ENCODE results near the gene MYMX. TPM values are rescaled to one million over a fixed set of nuclear protein-coding genes. Genes with fewer than 3 reads are reported as not detected.

Gene MYMX
- total and polyA plus RNA-seq, 4 donors, result 0.14 TPM; not detected in 3

GRCh38 chr6:44257025-44257752 is 40.5 kb downstream of the MYMX start, which contains the start of gene SLC35B2:
TSS of gene SLC35B2 (minus strand) at chr6:44257528. CDS start at chr6:44257410, 118 bp downstream.
- Histone ChIP-seq H3K4me1 (ENCODE audit: control insufficient read depth in 4 of 4, insufficient read depth in 4 of 4, low read length in 3 of 4) (peaks cover 2 to 30% (median 15%) of the 10 kb centered on the region in 4 donors), H3K4me3 (ENCODE audit: low read depth in 1 of 3, low read length in 3 of 3) (peak within 1 kb of the TSS; percentile 62 to 85 (median 67)), H3K27ac (ENCODE audit: low read depth in 1 of 2, low read length in 2 of 2) (peak within 1 kb of the TSS; percentile 59 to 91), H3K27me3 (ENCODE audit: control insufficient read depth in 4 of 4, insufficient read depth in 4 of 4, low read length in 3 of 4) (no peaks in the 10 kb centered on the region), H3K9me3 (ENCODE audit: control insufficient read depth in 4 of 4, low read length in 3 of 4) (no peaks in the 10 kb centered on the region), H3K36me3 (ENCODE audit: control insufficient read depth in 4 of 4, insufficient read depth in 3 of 4, low read depth in 1 of 4, low read length in 3 of 4) (peaks cover 4 to 38% (median 31%) of the 10 kb centered on the region in 4 donors), H3K9ac (ENCODE audit: low read depth in 1 of 2, low read length in 2 of 2) (peak within 1 kb of the TSS; percentile 42 to 57)
- TF ChIP-seq, protein P1, sequence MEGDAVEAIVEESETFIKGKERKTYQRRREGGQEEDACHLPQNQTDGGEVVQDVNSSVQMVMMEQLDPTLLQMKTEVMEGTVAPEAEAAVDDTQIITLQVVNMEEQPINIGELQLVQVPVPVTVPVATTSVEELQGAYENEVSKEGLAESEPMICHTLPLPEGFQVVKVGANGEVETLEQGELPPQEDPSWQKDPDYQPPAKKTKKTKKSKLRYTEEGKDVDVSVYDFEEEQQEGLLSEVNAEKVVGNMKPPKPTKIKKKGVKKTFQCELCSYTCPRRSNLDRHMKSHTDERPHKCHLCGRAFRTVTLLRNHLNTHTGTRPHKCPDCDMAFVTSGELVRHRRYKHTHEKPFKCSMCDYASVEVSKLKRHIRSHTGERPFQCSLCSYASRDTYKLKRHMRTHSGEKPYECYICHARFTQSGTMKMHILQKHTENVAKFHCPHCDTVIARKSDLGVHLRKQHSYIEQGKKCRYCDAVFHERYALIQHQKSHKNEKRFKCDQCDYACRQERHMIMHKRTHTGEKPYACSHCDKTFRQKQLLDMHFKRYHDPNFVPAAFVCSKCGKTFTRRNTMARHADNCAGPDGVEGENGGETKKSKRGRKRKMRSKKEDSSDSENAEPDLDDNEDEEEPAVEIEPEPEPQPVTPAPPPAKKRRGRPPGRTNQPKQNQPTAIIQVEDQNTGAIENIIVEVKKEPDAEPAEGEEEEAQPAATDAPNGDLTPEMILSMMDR (IDR thresholded peaks at IDR 0.05; ENCODE audit: low read depth, low read length, missing input control), result peak; percentile 68
- no peak for TF ChIP-seq TAF1 (conservative IDR thresholded peaks at IDR 0.05)
- TF ChIP-seq RAD21 (IDR thresholded peaks at IDR 0.05), result peak in 1 of 2 donors; percentile 31
- no peak for TF ChIP-seq GABPA (IDR thresholded peaks at IDR 0.05 in 1 of 2, conservative IDR thresholded peaks at IDR 0.05 in 1 of 2)
- WGBS, result under 1% methylated on average over 80 of the region's 80 CpGs
- peak; percentile 72 for DNase-seq (ENCODE audit: low spot score)

- no peaks in the 10 kb centered on the region for H3K9me3 ChIP-seq (ENCODE audit: control insufficient read depth in 4 of 4, low read length in 3 of 4)
- peak overlapping the region in 2 of 3 donors; percentile 50 to 67 for H3K4me3 ChIP-seq (ENCODE audit: low read depth in 1 of 3, low read length in 3 of 3)
- H3K36me3 ChIP-seq (ENCODE audit: control insufficient read depth in 4 of 4, insufficient read depth in 3 of 4, low read depth in 1 of 4, low read length in 3 of 4), result peaks cover 2 to 33% (median 26%) of the 10 kb centered on the region in 4 donors
- H3K4me1 ChIP-seq (ENCODE audit: control insufficient read depth in 4 of 4, insufficient read depth in 4 of 4, low read length in 3 of 4), result peaks cover 6 to 36% (median 19%) of the 10 kb centered on the region in 4 donors
- no peaks in the 10 kb centered on the region for H3K27me3 ChIP-seq (ENCODE audit: control insufficient read depth in 4 of 4, insufficient read depth in 4 of 4, low read length in 3 of 4)
- peak overlapping the region; percentile 50 to 59 for H3K27ac ChIP-seq (ENCODE audit: low read depth in 1 of 2, low read length in 2 of 2)
- 38% methylated on average over 15 of the region's 15 CpGs for WGBS
- H3K9ac ChIP-seq (ENCODE audit: low read depth in 1 of 2, low read length in 2 of 2), result peak overlapping the region in 1 of 2 donors; percentile 57
- TF ChIP-seq EGR1 (IDR thresholded peaks at IDR 0.05; ENCODE audit: low read depth in 2 of 2), result no peak
- TF ChIP-seq, protein P2, sequence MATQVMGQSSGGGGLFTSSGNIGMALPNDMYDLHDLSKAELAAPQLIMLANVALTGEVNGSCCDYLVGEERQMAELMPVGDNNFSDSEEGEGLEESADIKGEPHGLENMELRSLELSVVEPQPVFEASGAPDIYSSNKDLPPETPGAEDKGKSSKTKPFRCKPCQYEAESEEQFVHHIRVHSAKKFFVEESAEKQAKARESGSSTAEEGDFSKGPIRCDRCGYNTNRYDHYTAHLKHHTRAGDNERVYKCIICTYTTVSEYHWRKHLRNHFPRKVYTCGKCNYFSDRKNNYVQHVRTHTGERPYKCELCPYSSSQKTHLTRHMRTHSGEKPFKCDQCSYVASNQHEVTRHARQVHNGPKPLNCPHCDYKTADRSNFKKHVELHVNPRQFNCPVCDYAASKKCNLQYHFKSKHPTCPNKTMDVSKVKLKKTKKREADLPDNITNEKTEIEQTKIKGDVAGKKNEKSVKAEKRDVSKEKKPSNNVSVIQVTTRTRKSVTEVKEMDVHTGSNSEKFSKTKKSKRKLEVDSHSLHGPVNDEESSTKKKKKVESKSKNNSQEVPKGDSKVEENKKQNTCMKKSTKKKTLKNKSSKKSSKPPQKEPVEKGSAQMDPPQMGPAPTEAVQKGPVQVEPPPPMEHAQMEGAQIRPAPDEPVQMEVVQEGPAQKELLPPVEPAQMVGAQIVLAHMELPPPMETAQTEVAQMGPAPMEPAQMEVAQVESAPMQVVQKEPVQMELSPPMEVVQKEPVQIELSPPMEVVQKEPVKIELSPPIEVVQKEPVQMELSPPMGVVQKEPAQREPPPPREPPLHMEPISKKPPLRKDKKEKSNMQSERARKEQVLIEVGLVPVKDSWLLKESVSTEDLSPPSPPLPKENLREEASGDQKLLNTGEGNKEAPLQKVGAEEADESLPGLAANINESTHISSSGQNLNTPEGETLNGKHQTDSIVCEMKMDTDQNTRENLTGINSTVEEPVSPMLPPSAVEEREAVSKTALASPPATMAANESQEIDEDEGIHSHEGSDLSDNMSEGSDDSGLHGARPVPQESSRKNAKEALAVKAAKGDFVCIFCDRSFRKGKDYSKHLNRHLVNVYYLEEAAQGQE (IDR thresholded peaks at IDR 0.05), result no peak
- no peak for TF ChIP-seq TAF1 (conservative IDR thresholded peaks at IDR 0.05)
- no peak for TF ChIP-seq ATF3 (IDR thresholded peaks at IDR 0.05)
- TF ChIP-seq HNF4A (conservative IDR thresholded peaks at IDR 0.05), result no peak
- DNase-seq (ENCODE audit: low spot score), result no peak
Observed at GRCh38 chr6:44257753-44258324, 41.1 kb downstream of the MYMX start.

Measured in liver (tissue), 9 donors.